ENCODE results near the gene PBX2. TPM values are rescaled to one million over a fixed set of nuclear protein-coding genes. Genes with fewer than 3 reads are reported as not detected.

Gene PBX2
- total RNA-seq (2013), result 33.7 TPM
- 100 to 1,000 TPM in 1 of 3 donors, 1 to 10 TPM in 2; 1.9 to 201 (median 4.0) TPM for polyA plus RNA-seq
- polyA minus RNA-seq, result 48.8 and 54.6 TPM in 2 replicates
- total RNA-seq, result 13.0 to 75.2 (median 45.5) reads per million in 11 experiments

- Histone ChIP-seq H3K4me3 (replicated peaks in 1 of 3; ENCODE audit: low read depth in 2 of 3, low read length in 3 of 3) (peak within 1 kb of the TSS; percentile 74 to 98 (median 81)), H3K9ac (ENCODE audit: insufficient read depth, low read length, poor library complexity, severe bottlenecking) (peak within 1 kb of the TSS; percentile 84), H3K9me3 (replicated peaks in 1 of 2; ENCODE audit: control insufficient read depth in 1 of 2, insufficient read depth in 1 of 2, low read length in 2 of 2) (no peaks in the 10 kb centered on the region), H2AFZ (ENCODE audit: insufficient read depth, low read depth, low read length, poor library complexity, severe bottlenecking) (no peak within 1 kb of the TSS), H3K36me3 (replicated peaks in 1 of 2; ENCODE audit: control insufficient read depth in 1 of 2, insufficient read depth in 2 of 2, low read length in 2 of 2) (peaks cover 25 to 37% of the 10 kb centered on the region in 2 donors), H4K20me1 (ENCODE audit: insufficient read depth, low read length) (peaks cover 7% of the 10 kb centered on the region), H3K4me1 (ENCODE audit: control insufficient read depth in 1 of 2, insufficient read depth in 2 of 2, low read length in 2 of 2) (peaks cover 73 to 82% of the 10 kb centered on the region in 2 donors), H3K27me3 (ENCODE audit: control insufficient read depth in 2 of 2, insufficient read depth in 2 of 2, low read length in 2 of 2) (no peaks in the 10 kb centered on the region), H3K79me2 (ENCODE audit: insufficient read depth, low read length) (peaks cover 90% of the 10 kb centered on the region), H3K4me2 (replicated peaks; ENCODE audit: extremely low read depth, low read length, poor library complexity, severe bottlenecking) (peak within 1 kb of the TSS; percentile 100), H3K27ac (ENCODE audit: low read depth in 1 of 2, low read length in 2 of 2) (peak within 1 kb of the TSS; percentile 89 to 95)
- Mint-ChIP-seq H3K27ac (peak within 1 kb of the TSS; percentile 96 to 99 (median 98)), H3K9me3 (peaks cover 0 to 3% (median 0%) of the 10 kb centered on the region in 7 donors), H3K27me3 (ENCODE audit: low read depth in 3 of 3) (peaks cover 0 to 3% (median 2%) of the 10 kb centered on the region in 3 donors), H3K4me1 (peaks cover 77% of the 10 kb centered on the region), H3K4me3 (peak within 1 kb of the TSS; percentile 96 to 98), H3K36me3 (peaks cover 39 to 51% of the 10 kb centered on the region in 2 donors)
- peak; percentile 91 to 94 (median 92) for DNase-seq
- TF ChIP-seq CTCF (IDR thresholded peaks at IDR 0.05), result no peak
- 0% methylated on average over 11 of the region's 23 CpGs for WGBS (ENCODE audit: insufficient coverage)
- intact Hi-C loops (cut with micrococcal nuclease), result loop anchor here in 1 of 2 donors (5.0 kb wide), 1 partner anchor 58 kb away; the partner anchor contains the start of gene FKBPL
These were observed at the start of gene PBX2 for GRCh38 chr6:32190054-32190851. PBX2 (minus strand) TSS chr6:32190202; CDS start chr6:32189915, 287 bp downstream.

DNA sequence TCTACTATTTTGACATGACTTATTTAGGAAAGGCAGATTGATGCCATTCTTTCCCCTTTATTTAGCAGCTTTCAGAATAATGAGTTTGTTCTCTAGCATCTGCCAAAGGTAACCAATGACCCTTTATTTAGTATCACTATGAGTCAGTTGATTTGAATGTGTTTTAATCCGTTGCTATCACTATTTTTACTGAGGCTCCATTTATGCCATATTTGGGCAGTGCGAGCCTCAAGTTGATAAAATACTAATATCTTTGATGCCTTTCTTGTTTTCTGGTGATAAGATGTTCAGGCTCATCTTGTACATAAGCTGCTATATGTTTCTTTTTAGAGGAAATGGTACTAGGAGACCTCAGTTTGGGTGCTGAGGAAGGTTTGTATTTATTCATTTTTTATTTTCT, 49.5 kb upstream of the PBX2 start:
- TF ChIP-seq CTCF (IDR thresholded peaks at IDR 0.05), result no peak
- Histone ChIP-seq H3K27me3 (ENCODE audit: control insufficient read depth in 2 of 2, insufficient read depth in 2 of 2, low read length in 2 of 2) (no peaks in the 10 kb centered on the region), H3K4me3 (replicated peaks in 1 of 3; ENCODE audit: low read depth in 2 of 3, low read length in 3 of 3) (no peak overlapping the region), H3K79me2 (ENCODE audit: insufficient read depth, low read length) (no peaks in the 10 kb centered on the region), H3K36me3 (replicated peaks in 1 of 2; ENCODE audit: control insufficient read depth in 1 of 2, insufficient read depth in 2 of 2, low read length in 2 of 2) (no peaks in the 10 kb centered on the region), H3K4me1 (ENCODE audit: control insufficient read depth in 1 of 2, insufficient read depth in 2 of 2, low read length in 2 of 2) (peaks cover 0 to 2% of the 10 kb centered on the region in 2 donors), H3K4me2 (replicated peaks; ENCODE audit: extremely low read depth, low read length, poor library complexity, severe bottlenecking) (no peak overlapping the region), H4K20me1 (ENCODE audit: insufficient read depth, low read length) (no peaks in the 10 kb centered on the region), H3K27ac (ENCODE audit: low read depth in 1 of 2, low read length in 2 of 2) (no peak overlapping the region), H3K9ac (ENCODE audit: insufficient read depth, low read length, poor library complexity, severe bottlenecking) (no peak overlapping the region), H2AFZ (ENCODE audit: insufficient read depth, low read depth, low read length, poor library complexity, severe bottlenecking) (no peak overlapping the region), H3K9me3 (replicated peaks in 1 of 2; ENCODE audit: control insufficient read depth in 1 of 2, insufficient read depth in 1 of 2, low read length in 2 of 2) (no peaks in the 10 kb centered on the region)
- no peaks in the 10 kb centered on the region for H3K36me3 Mint-ChIP-seq
- WGBS (ENCODE audit: insufficient coverage), result no CpG with 5 or more reads among the region's 2 CpGs
- peaks cover 5 to 14% (median 9%) of the 10 kb centered on the region in 3 donors for H3K27me3 Mint-ChIP-seq (ENCODE audit: low read depth in 3 of 3)
- peaks cover 2% of the 10 kb centered on the region for H3K4me1 Mint-ChIP-seq
- no peak overlapping the region for H3K27ac Mint-ChIP-seq
- no peak for DNase-seq
- intact Hi-C loops (cut with micrococcal nuclease), result no loop called here
- no peak overlapping the region for H3K4me3 Mint-ChIP-seq
- peaks cover 0 to 4% (median 3%) of the 10 kb centered on the region in 7 donors for H3K9me3 Mint-ChIP-seq
